H1 (cell line): ENCODE measurements around the gene KDM2A. TPM values are rescaled to one million over a fixed set of nuclear protein-coding genes. Genes with fewer than 3 reads are reported as not detected.

Experiments
- CEBPB ChIP-seq: IDR thresholded peaks from 2 replicates; pipeline ENCODE4 v1.6.1; 2012; ENCODE audit warnings: low read depth, low read length
- CTBP2 ChIP-seq: IDR thresholded peaks from 2 replicates; pipeline ENCODE4 v1.7.0; 2011; ENCODE audit warnings: borderline replicate concordance, mild to moderate bottlenecking, moderate library complexity, mixed read lengths, low read length; ENCODE audit not compliant: insufficient read depth, insufficient read length
- HDAC2 ChIP-seq, 2 experiments: fragments of 300-600 bp in 1 of 2; sonication (generic) in 1 of 2; IDR thresholded peaks; 2 replicates each; pipeline ENCODE4 v1.6.1; 2011 to 2012; ENCODE audit warnings: low read depth in 2 of 2, low read length in 2 of 2, mild to moderate bottlenecking in 2 of 2, moderate library complexity in 2 of 2, borderline replicate concordance in 1 of 2, inconsistent platforms in 1 of 2
- JUN ChIP-seq: IDR thresholded peaks from 2 replicates; pipeline ENCODE4 v1.6.1; 2011; ENCODE audit warnings: low read depth, mild to moderate bottlenecking, improper control_type of control experiment, low read length
- MAFK ChIP-seq: IDR thresholded peaks from 2 replicates; pipeline ENCODE4 v1.6.1; 2012; ENCODE audit warnings: low read depth, mild to moderate bottlenecking, improper control_type of control experiment, low read length
- POU5F1 ChIP-seq: IDR thresholded peaks from 2 replicates; pipeline ENCODE4 v1.6.1; 2011; ENCODE audit warnings: low read depth, mild to moderate bottlenecking, low read length, moderate library complexity
- SP2 ChIP-seq: IDR thresholded peaks from 2 replicates; pipeline ENCODE4 v1.6.1; 2012; ENCODE audit warnings: mild to moderate bottlenecking, low read length, inconsistent platforms
- polyA plus RNA-seq, 7 experiments: library from polyadenylated mRNA; depleted of rRNA in 3 of 7; stranded (reverse) in 5 of 7; unstranded in 2 of 7; fragments of >200 nt in 5 of 7; fragments of 200-250 nt in 2 of 7; gene quantifications; 1 replicate in 5 of 7; 2 replicates in 1 of 7; 4 replicates in 1 of 7; pipeline versions ENCODE4 v1.2.1 to v1.2.3, GENCODE V29; 2011 to 2013; ENCODE audit warnings: missing spikeins in 2 of 7, mixed read lengths in 2 of 7
- total RNA-seq: library from RNA; stranded (reverse); fragmentation: NEBNext Ultra II Directional; extraction: Animal tissue kit (Norgen Biotek cat#: 25700); gene quantifications from 2 replicates; pipeline ENCODE4 v1.2.1, GENCODE V29; 2021
- TF ChIP-seq, protein P1 (sequence below): fragments of 300-600 bp; sonication (generic); IDR thresholded peaks from 2 replicates; pipeline ENCODE4 v1.7.1; 2012; ENCODE audit warnings: low read length, moderate library complexity, mild to moderate bottlenecking, inconsistent platforms; ENCODE audit not compliant: insufficient replicate concordance
- TF ChIP-seq, protein P2 (sequence below): IDR thresholded peaks from 2 replicates; pipeline ENCODE4 v1.6.1; 2012; ENCODE audit warnings: low read length, inconsistent platforms

KDM2A gene
- total and polyA plus RNA-seq, 2 of the 8 experiments (the other 6 are each of a cell fraction or from before 2014, with no cell fraction given): 55.4 to 66.2 TPM

GRCh38 chr11:67264260-67264659 is 145.2 kb downstream of the KDM2A start (continued):
- TF ChIP-seq, protein P1, sequence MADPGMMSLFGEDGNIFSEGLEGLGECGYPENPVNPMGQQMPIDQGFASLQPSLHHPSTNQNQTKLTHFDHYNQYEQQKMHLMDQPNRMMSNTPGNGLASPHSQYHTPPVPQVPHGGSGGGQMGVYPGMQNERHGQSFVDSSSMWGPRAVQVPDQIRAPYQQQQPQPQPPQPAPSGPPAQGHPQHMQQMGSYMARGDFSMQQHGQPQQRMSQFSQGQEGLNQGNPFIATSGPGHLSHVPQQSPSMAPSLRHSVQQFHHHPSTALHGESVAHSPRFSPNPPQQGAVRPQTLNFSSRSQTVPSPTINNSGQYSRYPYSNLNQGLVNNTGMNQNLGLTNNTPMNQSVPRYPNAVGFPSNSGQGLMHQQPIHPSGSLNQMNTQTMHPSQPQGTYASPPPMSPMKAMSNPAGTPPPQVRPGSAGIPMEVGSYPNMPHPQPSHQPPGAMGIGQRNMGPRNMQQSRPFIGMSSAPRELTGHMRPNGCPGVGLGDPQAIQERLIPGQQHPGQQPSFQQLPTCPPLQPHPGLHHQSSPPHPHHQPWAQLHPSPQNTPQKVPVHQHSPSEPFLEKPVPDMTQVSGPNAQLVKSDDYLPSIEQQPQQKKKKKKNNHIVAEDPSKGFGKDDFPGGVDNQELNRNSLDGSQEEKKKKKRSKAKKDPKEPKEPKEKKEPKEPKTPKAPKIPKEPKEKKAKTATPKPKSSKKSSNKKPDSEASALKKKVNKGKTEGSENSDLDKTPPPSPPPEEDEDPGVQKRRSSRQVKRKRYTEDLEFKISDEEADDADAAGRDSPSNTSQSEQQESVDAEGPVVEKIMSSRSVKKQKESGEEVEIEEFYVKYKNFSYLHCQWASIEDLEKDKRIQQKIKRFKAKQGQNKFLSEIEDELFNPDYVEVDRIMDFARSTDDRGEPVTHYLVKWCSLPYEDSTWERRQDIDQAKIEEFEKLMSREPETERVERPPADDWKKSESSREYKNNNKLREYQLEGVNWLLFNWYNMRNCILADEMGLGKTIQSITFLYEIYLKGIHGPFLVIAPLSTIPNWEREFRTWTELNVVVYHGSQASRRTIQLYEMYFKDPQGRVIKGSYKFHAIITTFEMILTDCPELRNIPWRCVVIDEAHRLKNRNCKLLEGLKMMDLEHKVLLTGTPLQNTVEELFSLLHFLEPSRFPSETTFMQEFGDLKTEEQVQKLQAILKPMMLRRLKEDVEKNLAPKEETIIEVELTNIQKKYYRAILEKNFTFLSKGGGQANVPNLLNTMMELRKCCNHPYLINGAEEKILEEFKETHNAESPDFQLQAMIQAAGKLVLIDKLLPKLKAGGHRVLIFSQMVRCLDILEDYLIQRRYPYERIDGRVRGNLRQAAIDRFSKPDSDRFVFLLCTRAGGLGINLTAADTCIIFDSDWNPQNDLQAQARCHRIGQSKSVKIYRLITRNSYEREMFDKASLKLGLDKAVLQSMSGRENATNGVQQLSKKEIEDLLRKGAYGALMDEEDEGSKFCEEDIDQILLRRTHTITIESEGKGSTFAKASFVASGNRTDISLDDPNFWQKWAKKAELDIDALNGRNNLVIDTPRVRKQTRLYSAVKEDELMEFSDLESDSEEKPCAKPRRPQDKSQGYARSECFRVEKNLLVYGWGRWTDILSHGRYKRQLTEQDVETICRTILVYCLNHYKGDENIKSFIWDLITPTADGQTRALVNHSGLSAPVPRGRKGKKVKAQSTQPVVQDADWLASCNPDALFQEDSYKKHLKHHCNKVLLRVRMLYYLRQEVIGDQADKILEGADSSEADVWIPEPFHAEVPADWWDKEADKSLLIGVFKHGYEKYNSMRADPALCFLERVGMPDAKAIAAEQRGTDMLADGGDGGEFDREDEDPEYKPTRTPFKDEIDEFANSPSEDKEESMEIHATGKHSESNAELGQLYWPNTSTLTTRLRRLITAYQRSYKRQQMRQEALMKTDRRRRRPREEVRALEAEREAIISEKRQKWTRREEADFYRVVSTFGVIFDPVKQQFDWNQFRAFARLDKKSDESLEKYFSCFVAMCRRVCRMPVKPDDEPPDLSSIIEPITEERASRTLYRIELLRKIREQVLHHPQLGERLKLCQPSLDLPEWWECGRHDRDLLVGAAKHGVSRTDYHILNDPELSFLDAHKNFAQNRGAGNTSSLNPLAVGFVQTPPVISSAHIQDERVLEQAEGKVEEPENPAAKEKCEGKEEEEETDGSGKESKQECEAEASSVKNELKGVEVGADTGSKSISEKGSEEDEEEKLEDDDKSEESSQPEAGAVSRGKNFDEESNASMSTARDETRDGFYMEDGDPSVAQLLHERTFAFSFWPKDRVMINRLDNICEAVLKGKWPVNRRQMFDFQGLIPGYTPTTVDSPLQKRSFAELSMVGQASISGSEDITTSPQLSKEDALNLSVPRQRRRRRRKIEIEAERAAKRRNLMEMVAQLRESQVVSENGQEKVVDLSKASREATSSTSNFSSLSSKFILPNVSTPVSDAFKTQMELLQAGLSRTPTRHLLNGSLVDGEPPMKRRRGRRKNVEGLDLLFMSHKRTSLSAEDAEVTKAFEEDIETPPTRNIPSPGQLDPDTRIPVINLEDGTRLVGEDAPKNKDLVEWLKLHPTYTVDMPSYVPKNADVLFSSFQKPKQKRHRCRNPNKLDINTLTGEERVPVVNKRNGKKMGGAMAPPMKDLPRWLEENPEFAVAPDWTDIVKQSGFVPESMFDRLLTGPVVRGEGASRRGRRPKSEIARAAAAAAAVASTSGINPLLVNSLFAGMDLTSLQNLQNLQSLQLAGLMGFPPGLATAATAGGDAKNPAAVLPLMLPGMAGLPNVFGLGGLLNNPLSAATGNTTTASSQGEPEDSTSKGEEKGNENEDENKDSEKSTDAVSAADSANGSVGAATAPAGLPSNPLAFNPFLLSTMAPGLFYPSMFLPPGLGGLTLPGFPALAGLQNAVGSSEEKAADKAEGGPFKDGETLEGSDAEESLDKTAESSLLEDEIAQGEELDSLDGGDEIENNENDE: no peak
- no peak for TF ChIP-seq POU5F1
- TF ChIP-seq HDAC2 (IDR thresholded peaks at IDR 0.05; ENCODE audit: borderline replicate concordance in 1 of 2, low read depth in 2 of 2, low read length in 2 of 2): no peak
- no peak for TF ChIP-seq CEBPB
- no peak for TF ChIP-seq SP2
- TF ChIP-seq MAFK: no peak
- no peak for TF ChIP-seq CTBP2
- TF ChIP-seq JUN: no peak
- TF ChIP-seq, protein P2, sequence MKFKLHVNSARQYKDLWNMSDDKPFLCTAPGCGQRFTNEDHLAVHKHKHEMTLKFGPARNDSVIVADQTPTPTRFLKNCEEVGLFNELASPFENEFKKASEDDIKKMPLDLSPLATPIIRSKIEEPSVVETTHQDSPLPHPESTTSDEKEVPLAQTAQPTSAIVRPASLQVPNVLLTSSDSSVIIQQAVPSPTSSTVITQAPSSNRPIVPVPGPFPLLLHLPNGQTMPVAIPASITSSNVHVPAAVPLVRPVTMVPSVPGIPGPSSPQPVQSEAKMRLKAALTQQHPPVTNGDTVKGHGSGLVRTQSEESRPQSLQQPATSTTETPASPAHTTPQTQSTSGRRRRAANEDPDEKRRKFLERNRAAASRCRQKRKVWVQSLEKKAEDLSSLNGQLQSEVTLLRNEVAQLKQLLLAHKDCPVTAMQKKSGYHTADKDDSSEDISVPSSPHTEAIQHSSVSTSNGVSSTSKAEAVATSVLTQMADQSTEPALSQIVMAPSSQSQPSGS: no peak
